HG03039 (cell line): ENCODE results near the gene GCN1.

Source experiments
- ATAC-seq: cut with Tn5 transposase; IDR thresholded peaks from one replicate; pipeline ENCODE4 v1.9.1; 2021; ENCODE audit warnings: mild to moderate bottlenecking, moderate library complexity; ENCODE audit not compliant: unreplicated experiment

The GCN1 gene

GRCh38 chr12:120098756-120099470, 95.6 kb downstream of the GCN1 start:
- no peak for ATAC-seq

DNA sequence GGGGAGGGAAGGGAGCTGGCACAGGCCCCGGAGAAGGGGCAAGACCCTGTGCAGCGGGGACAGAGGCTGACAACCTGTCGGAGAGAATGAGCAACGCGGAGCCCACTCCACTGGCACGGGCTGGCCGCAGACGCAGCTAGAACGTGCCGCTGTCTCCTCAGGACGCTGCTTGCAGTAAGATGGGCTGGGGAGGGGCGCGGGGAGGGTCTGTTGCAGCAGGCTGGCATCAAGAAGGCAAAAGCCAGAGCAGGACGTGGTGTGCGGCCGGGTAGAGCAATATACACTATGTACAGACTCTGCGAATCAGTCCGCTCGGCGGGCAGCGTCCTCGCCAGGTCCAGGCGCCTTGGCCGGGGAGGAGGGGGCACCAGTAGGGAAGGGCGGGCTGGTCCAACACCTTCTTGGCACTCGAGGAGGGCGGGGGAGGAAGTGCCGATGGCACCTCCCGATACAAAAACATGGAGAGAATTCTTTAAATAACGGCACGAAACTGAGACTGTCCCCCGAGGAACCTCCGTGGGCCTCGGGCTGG, 97.8 kb downstream of the GCN1 start:
- ATAC-seq = no peak

DNA sequence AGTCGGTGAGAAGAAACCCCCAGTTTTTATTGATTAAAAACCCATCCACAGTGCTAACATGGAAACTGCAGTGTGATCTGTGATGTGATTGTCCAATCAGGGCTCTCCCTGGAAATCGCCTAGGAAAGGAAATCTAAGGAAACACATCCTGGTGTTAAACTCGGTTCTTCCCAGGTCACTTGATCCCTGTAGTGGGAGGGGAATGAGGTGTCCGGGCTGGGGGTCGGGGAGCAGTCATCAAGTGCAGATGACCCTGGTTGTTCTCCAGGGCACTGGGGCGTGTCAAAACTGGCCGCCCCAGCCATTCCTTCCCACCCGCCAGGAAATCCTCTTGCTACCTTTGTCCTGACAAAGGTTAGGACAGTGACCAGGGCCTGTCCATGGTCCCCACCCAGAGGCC, 98.8 kb downstream of the GCN1 start:
- no peak for ATAC-seq

DNA sequence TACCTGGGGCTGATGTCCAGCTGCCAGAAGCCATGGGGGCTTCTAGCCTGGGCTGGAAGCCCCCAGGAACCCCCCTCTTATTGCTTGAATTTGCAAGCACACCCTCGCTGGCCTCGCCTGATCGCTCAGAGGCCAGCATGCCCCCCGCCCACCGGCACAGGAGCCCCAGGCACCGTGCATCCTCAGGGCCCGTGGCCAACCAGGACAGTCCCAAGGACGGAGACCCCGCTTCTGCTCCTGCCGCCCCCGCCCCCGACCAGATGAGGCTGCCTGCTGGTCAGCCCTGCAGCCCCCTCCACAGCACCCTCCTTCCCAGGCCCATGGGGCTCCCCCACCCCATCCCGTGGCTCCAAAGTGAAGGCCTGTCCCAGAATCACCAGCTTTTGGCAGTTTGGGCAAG, 99.2 kb downstream of the GCN1 start:
- no peak for ATAC-seq

DNA sequence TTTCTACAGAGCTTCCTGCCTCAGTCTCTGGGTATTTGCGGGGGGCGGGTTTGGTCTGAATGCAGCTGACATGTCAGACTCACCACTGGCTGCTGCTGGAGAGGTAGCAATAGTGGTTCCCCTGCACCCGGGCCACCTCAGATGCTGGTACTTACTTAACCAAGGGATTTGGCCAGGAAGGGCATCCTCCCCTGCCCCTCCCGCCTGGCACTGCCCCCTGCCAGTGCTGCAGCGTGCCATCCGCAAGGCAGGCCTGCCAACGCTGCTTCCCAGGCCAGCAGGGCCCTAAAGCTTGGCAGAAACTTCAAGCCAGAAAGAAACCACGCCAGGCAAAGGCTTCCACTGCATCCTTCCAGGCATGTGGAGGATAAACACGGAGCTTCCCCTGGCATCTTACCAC, 100.0 kb downstream of the GCN1 start:
- no peak for ATAC-seq

DNA sequence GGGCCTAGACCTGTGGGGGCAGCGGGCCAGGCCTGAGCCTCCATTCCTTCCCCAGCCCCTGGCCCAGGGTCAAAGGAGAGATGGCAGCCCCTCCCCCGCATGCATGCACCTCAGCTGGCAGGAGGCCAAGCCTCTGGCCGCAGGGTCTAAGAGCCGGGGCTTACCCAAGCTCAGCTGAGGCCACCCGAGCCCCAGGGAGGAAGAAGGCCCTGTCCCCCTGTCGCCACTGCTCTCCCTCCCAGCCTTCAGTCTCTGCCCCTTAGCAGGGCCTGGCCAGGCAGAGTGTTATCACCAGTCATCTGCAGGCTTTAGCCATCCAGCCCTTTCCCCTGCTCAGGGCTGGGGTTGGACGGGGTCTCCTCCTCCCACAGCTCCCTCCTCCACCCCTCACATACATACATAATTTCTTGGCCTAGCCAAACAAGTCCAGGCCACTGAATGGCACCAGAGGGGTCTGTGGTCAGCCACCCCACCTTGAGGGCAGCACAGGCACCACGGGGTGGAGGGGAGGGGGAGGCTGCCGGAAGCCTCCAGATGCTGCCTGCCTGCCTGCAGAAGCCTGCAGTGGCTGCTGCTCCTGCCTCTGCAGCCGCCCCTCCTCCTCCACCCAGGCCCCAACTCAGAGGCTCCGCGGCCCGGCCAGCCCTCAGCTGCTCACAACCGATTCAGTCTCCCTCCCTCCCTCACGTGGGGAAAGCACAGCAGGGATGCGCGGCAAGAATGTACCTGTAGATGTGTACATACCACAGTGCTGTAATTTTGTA, 100.7 kb downstream of the GCN1 start:
- no peak for ATAC-seq

GRCh38 chr12:120093336-120093591, 101.3 kb downstream of the GCN1 start:
- no peak for ATAC-seq

DNA sequence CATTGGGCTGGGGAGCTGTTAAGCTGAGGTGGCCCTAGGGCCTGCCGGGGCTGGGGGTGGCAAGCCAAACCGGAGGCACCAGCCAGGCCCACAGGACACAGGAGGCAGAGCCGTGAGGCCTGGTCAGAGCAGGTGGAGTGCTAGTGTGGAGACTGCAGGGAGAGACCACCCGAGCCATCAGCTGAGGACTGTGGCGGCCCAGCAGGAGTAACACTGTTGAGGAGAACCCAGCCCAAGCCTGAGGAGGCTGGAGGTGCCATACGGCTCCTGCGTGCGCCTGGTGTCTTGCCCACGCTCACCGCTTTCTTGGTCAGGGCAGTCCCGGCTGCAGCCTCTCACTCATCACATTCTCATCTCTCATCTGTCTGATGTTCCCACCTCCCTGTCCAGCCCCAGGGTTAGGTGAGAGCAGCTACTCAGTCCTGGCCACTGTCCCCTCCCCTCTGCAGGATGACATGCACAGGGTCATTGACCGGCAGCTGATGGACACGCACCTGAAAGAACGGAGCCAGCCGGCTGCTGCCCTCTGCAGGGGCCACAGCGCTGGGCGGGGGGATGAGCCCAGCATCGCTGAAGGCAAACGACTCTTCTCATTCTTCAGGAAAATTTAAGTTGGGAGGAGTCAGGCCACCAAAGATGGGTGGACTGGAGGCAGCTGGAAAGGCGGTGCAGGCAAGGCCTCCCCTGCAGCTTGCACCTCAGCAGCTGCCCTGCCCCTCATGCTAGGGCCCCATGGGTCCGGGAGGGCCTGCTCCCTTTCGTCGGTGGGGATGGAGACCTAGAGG, 101.8 kb downstream of the GCN1 start:
- ATAC-seq = no peak

GRCh38 chr12:120091371-120092090, 103.0 kb downstream of the GCN1 start:
- ATAC-seq = no peak

DNA sequence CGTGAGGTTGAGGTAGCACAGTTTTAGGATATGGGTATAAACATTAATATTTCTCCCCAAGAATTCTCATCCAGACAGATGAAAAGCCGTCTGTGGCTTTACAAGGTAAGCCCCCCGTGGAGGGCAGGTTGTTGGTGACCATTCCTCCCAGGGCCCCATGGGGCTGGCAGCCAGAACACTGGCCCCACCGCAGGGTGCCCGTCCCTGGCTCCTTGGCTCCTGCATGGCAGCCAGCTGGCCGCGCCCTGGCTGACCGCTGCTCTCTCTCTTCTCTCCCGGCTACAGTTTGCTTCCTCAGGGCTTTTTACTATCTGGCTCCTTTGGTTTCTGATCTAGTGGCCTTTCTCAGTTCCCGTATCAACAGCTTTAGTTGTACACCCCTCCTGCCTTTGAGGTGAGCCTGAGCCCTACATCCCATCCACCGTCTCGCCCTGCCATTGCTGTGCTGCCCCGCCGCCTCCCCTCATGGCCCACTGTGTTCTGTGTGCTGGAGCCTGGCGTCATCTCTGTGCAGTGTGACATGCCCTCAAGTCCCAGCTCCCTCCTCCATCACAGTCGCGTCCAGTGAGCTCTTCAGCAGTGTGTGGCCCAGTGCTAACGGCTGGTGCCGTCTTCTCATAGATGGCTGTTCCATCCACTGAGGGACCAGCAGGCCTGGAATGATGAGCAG, 103.8 kb downstream of the GCN1 start:
- no peak for ATAC-seq

DNA sequence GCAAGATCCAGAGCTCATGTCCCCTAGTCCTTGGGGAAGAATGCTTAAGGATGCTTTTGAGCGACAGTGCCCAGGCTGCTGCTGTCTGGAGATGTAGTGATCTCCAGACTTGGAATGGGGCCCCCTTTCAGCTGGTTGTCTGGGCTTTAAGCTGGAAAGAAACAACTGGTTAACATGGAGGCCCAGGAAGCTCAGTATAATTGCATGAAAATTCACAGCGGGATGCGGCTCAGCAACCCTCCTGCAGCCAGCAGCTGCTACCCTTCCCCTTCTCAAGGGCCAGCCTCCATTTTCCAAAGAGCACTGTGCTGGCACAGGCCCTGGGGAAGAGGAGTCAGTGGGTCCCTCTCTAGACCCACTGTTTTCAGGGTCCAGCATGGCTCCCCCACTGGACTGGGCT, 104.3 kb downstream of the GCN1 start:
- no peak for ATAC-seq

- ATAC-seq = no peak
Observed at GRCh38 chr12:120089796-120090195, 104.7 kb downstream of the GCN1 start.

DNA sequence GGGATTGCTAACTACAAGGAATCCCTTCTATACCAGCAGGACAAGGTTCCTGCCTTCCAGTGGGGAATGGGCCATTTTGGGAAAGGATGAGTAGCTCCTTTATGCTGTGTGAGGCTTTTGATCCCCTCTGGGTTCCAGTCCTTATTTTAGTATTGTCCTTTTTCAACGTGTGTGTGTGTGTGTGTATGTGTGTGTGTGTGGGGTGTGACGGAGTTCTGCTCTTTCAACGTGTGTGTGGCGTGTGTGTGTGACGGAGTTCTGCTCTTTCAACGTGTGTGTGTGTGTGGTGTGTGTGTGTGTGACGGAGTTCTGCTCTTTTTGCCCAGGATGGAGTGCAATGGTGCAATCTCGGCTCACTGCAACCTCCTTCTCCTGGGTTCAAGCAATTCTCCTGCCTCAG, 105.4 kb downstream of the GCN1 start:
- ATAC-seq = no peak

DNA sequence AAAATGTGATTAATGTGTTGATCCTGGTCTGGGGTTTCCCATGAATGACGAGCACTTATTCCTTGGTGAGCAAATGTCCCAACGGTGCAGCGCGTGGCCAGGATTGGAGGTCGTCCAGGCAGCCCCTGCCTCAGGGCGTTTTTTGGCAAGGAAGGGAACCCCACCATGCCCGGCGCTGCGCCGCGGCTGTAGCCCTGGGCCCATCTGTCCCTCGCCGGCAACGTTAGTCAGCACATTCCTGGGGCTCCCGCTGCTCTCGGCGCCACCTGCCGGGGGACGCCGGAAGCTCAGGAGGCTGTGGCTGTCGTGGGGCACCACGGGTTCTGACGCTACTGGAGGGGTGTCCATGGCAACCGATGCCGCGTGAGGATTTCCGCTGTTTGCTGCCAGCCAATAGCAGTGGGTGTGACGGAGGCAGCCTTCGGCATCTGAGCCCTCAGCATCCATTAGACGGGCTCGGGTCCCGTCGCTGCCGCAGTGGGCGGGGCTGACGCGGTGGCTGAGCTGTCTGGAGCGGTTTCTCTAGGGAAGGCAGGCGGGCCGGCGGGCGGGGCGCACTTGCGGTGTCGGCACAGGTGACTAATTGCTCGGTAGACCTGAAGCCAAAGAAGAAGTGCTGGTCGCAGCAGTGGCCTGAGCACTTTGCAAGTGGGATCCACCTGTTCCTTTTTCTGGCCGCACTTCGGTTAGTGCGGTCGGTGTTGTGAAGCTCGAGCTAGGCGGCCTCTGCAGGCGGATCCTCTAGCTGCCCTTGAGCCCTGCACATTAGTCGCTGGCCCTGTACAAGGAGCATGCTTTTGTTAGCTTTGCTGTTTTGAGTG, 107.5 kb downstream of the GCN1 start:
- peak; percentile 95 for ATAC-seq

DNA sequence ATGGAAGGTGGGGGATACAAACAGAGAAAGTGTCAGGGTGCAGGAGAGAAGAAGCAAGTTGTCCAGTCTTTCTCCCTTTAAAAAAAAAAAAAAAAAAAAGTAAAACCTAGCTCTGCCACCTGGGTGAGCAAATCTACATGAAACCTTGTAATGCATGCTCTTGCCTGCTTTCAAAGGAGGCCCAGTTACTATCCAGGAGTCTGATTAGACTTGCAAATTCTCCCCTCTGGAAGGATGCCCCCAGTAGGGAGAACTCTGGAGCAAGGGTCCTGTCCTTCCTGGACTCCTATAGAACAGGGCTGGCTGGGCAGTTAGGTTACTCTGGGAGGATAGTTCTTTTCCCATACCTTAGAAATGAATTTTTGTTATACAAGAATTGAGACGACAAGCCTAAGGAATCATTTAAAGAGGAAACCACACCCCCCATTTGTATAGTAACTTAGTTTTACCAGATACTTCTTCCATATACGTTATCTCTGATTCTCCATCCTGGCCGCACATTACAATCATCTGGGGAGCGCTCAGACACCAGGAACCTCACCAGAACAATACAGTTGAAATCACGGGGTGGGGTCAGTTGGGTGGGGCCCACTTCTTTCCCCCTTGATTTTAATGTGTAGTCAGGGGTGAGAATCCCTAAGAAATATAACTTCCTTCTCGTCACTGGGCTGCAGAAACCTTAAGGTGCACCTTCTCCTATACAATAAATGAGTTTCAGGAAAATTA, 108.4 kb downstream of the GCN1 start:
- ATAC-seq = no peak

GRCh38 chr12:120081641-120082040, 112.9 kb downstream of the GCN1 start:
- ATAC-seq = no peak

- ATAC-seq = no peak
Observed at GRCh38 chr12:120079411-120080400, 114.8 kb downstream of the GCN1 start.

DNA sequence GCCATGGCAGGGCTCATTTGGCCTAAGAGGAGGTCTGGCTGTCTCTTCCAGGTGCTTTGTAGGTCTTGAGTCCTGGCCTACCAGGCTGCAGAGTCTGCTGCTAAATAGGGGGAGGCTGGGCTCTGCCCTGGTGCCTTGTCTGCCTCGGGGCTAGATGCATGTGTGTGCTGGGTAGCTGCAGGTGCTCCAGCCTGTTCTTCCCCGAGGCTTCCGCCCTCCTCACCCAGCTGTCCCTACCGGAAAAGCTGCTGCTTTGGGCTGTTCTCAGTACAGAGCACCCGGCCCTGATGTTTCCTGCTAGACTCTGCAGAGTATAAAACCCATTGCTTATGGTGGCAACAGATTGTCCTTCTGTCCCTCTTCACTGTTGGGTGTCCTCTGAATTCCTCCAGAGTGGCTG, 115.6 kb downstream of the GCN1 start:
- ATAC-seq = no peak
